Spleen (tissue), 11 donors: Measurements from ENCODE around the gene SMPX. TPM values are rescaled to one million over a fixed set of nuclear protein-coding genes. Genes with fewer than 3 reads are reported as not detected.

Source experiments
- DNase-seq: peaks from one replicate; pipeline ENCODE4 v3.0.0-alpha.2; 2020
- H3K27ac ChIP-seq, 8 donors: fragments of 200-600 bp; sonication (generic) in 7 of 8; 1 replicate in 4 of 8; 2 replicates in 4 of 8; pipeline versions ENCODE4 v1.5.0 to v1.8.0; 2016 to 2021; ENCODE audit warnings: inconsistent platforms in 4 of 8, mild to moderate bottlenecking in 4 of 8, moderate library complexity in 1 of 8
- H3K27me3 ChIP-seq, 7 donors: fragments of 200-600 bp; sonication (generic) in 6 of 7; replicated peaks in 1 of 7; 1 replicate in 4 of 7; 2 replicates in 3 of 7; pipeline versions ENCODE4 v1.5.0 to v1.8.0; 2016 to 2021; ENCODE audit warnings: inconsistent platforms in 3 of 7, mild to moderate bottlenecking in 1 of 7
- H3K36me3 ChIP-seq, 6 donors: fragments of 200-600 bp; sonication (generic) in 5 of 6; 1 replicate in 4 of 6; 2 replicates in 2 of 6; pipeline versions ENCODE4 v1.5.0 to v1.8.0; 2016 to 2021; ENCODE audit warnings: inconsistent platforms in 2 of 6
- H3K4me1 ChIP-seq, 6 donors: fragments of 200-600 bp; sonication (generic) in 5 of 6; 1 replicate in 3 of 6; 2 replicates in 3 of 6; pipeline versions ENCODE4 v1.5.0 to v1.8.0; 2016 to 2021; ENCODE audit warnings: inconsistent platforms in 3 of 6
- H3K4me3 ChIP-seq, 8 donors: fragments of 200-600 bp; sonication (generic) in 7 of 8; 1 replicate in 4 of 8; 2 replicates in 4 of 8; pipeline versions ENCODE4 v1.5.0 to v1.8.0; 2016 to 2021; ENCODE audit warnings: inconsistent platforms in 4 of 8, mild to moderate bottlenecking in 4 of 8, moderate library complexity in 2 of 8
- H3K9me3 ChIP-seq, 8 donors: fragments of 200-600 bp; sonication (generic) in 7 of 8; 1 replicate in 4 of 8; 2 replicates in 4 of 8; pipeline versions ENCODE4 v1.5.0 to v1.8.0; 2016 to 2021; ENCODE audit warnings: inconsistent platforms in 4 of 8
- POLR2A ChIP-seq, 3 donors: fragments of 450-650 bp; IDR thresholded peaks; one replicate each; pipeline ENCODE4 v1.5.1; 2017; ENCODE audit warnings: antibody characterized with exemption in 3 of 3, mild to moderate bottlenecking in 1 of 3
- POLR2AphosphoS5 ChIP-seq, 3 donors: sonication (generic); formaldehyde crosslinking; IDR thresholded peaks; one replicate each; pipeline ENCODE4 v1.5.1; 2017; ENCODE audit warnings: antibody characterized with exemption in 3 of 3
- WGBS, 5 donors: extraction: QIAGEN DNeasy Blood & Tissue Kit in 3 of 5; methylation state at CpG; one replicate each; pipeline versions ENCODE4 v1.1.5 to v1.1.7; 2013 to 2018; 5-methylcytosine and 5-hydroxymethylcytosine counted together
- intact Hi-C: fragments of 100-400 bp; cut with DNase I; formaldehyde crosslinking; loops from one replicate; pipeline ENCODE4 v1.15.0; 2023; ENCODE audit warnings: low total_unique reads
- polyA plus RNA-seq, 3 donors: library from polyadenylated mRNA; stranded (reverse); fragments of 200-250 nt; gene quantifications; one replicate each; pipeline ENCODE4 v1.2.1, GENCODE V29; 2013
- total RNA-seq, 7 donors: library from RNA; depleted of rRNA in 3 of 7; stranded (reverse); fragments of >200 nt in 3 of 7; fragmentation: NEBNext Ultra II Directional in 4 of 7; extraction: Animal tissue kit (Norgen Biotek cat#: 25700) in 4 of 7; gene quantifications; one replicate each; pipeline versions ENCODE4 v1.1.0 to v1.2.1, GENCODE V29; 2016 to 2021
- TF ChIP-seq, protein P1 (sequence below), 11 experiments: fragments of 200-600 bp in 7 of 11; fragments of 450-650 bp in 4 of 11; sonication (generic) in 4 of 11; IDR thresholded peaks in 8 of 11; conservative IDR thresholded peaks in 3 of 11; 1 replicate in 7 of 11; 2 replicates in 4 of 11; pipeline versions ENCODE4 v1.4.0 to v1.8.0; 2016 to 2021; ENCODE audit warnings: antibody characterized with exemption in 11 of 11, inconsistent platforms in 4 of 11, mild to moderate bottlenecking in 1 of 11
- donor health status: healthy with polysubstance abuse.
- donor health status: DM: no; HTN: no; CAD: no; lungs with moderate emphysema.
- donor health status: DM: no; HTN: no; CAD: no.
- donor health status: Bipolar disorder and iron deficiency.
- donor health status: healthy.
- donor health status: DM: no; HTN: no; CAD: no.
- donor health status: DM: yes; HTN: yes; CAD: no.

The SMPX gene
- total and polyA plus RNA-seq, 10 donors = 0.15 TPM; not detected in 9

DNA sequence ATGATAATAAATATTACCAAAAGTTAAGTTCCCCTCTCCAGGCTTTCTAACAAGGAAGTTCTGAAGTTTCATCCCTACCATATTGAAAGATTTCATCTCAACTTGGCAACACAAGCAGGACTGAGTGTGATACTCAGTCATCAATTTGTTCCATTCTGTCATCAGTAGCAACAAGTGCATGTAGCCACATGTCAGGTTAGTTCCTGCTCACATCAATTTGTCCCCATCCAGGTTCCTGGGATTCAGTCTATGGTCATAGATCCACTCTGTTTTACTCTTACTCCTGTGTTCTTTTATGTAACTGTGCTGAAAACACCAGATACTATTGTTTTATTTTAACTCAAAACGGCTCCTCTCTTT is 22.2 kb downstream of the SMPX start:
- TF ChIP-seq POLR2A (IDR thresholded peaks at IDR 0.05) = no peak
- no peak for TF ChIP-seq POLR2AphosphoS5 (IDR thresholded peaks at IDR 0.05)
- TF ChIP-seq, protein P1, sequence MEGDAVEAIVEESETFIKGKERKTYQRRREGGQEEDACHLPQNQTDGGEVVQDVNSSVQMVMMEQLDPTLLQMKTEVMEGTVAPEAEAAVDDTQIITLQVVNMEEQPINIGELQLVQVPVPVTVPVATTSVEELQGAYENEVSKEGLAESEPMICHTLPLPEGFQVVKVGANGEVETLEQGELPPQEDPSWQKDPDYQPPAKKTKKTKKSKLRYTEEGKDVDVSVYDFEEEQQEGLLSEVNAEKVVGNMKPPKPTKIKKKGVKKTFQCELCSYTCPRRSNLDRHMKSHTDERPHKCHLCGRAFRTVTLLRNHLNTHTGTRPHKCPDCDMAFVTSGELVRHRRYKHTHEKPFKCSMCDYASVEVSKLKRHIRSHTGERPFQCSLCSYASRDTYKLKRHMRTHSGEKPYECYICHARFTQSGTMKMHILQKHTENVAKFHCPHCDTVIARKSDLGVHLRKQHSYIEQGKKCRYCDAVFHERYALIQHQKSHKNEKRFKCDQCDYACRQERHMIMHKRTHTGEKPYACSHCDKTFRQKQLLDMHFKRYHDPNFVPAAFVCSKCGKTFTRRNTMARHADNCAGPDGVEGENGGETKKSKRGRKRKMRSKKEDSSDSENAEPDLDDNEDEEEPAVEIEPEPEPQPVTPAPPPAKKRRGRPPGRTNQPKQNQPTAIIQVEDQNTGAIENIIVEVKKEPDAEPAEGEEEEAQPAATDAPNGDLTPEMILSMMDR (IDR thresholded peaks at IDR 0.05 in 8 of 11, conservative IDR thresholded peaks at IDR 0.05 in 3 of 11) = no peak
- no peaks in the 10 kb centered on the region for H3K4me1 ChIP-seq
- WGBS, 5 donors = 62 to 91% (median 79%) methylated on average over 1 of the region's 1 CpG
- H3K27me3 ChIP-seq = peaks cover 0 to 24% (median 0%) of the 10 kb centered on the region in 7 donors
- DNase-seq = no peak
- no peaks in the 10 kb centered on the region for H3K9me3 ChIP-seq
- H3K27ac ChIP-seq = no peak overlapping the region
- intact Hi-C loops = no loop called here
- H3K36me3 ChIP-seq = no peaks in the 10 kb centered on the region
- H3K4me3 ChIP-seq = no peak overlapping the region

DNA sequence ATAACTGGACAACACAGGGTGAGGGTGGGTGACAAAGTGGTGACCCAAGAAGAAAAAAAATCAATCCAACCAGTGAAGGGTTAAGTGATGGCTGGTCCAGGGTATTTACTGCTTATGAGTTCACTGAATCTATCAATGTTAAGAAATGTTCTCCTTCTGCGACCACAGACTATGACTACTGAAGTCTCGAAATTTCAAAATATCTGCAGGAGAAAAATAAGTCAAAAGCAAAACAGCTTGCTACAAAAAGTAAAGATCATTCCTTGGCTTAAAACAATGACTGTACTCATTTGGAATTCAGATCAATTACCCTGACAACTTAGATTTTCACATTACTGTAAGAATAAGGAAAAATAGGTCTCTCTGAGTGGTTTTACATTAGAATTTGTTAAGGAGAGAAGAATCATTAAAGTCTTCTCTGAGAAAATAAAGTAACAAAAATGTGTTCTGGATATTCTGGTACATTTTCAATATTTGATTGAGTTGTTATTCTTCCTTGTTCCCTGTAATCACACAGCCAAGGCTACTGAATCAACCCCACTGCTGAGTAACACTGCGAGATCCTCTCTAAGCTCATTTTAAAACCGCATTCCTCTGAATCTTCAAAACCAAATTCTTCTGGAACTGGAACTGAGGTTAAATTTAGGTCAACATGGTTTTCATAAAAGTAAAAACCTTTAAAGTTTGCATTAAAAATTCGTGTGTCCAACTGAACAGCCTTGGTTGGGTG is 22.7 kb downstream of the SMPX start:
- H3K27ac ChIP-seq = no peak overlapping the region
- intact Hi-C loops = no loop called here
- H3K4me3 ChIP-seq = no peak overlapping the region
- 38 to 80% (median 55%) methylated on average over 5 of the region's 5 CpGs for WGBS, 5 donors
- no peaks in the 10 kb centered on the region for H3K4me1 ChIP-seq
- H3K9me3 ChIP-seq = no peaks in the 10 kb centered on the region
- no peaks in the 10 kb centered on the region for H3K36me3 ChIP-seq
- no peak for DNase-seq
- TF ChIP-seq POLR2A (IDR thresholded peaks at IDR 0.05) (no peak), POLR2AphosphoS5 (IDR thresholded peaks at IDR 0.05) (no peak)
- TF ChIP-seq, protein P1 (IDR thresholded peaks at IDR 0.05 in 8 of 11, conservative IDR thresholded peaks at IDR 0.05 in 3 of 11) = no peak
- peaks cover 0 to 24% (median 0%) of the 10 kb centered on the region in 7 donors for H3K27me3 ChIP-seq

DNA sequence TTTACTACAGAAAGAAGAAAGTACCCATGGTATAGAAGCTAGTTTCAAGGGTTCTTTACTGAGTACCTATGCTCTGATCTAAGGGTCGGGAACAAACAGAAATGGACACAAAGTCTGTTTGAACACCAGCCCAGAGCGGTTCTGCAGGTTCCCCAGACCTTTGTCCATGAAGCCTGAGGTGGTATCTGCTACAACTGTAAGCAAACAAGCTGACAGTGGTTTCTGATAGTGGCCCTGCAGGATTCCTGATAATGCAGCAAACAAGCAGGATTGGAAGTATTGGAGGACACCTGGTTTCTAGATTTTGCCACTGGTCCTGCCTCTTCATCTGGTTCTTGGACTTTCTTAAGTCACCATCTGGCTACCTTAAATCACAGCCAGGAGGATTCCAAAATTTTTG is 23.7 kb downstream of the SMPX start:
- Histone ChIP-seq H3K9me3 (no peaks in the 10 kb centered on the region), H3K4me3 (no peak overlapping the region), H3K27me3 (peaks cover 0 to 23% (median 0%) of the 10 kb centered on the region in 7 donors), H3K36me3 (no peaks in the 10 kb centered on the region), H3K27ac (no peak overlapping the region), H3K4me1 (no peaks in the 10 kb centered on the region)
- no peak for TF ChIP-seq POLR2AphosphoS5 (IDR thresholded peaks at IDR 0.05)
- no peak for TF ChIP-seq POLR2A (IDR thresholded peaks at IDR 0.05)
- TF ChIP-seq, protein P1 (IDR thresholded peaks at IDR 0.05 in 8 of 11, conservative IDR thresholded peaks at IDR 0.05 in 3 of 11) = no peak
- WGBS, 5 donors = 46 to 94% (median 71%) methylated on average over 2 of the region's 2 CpGs
- no peak for DNase-seq
- intact Hi-C loops = no loop called here

DNA sequence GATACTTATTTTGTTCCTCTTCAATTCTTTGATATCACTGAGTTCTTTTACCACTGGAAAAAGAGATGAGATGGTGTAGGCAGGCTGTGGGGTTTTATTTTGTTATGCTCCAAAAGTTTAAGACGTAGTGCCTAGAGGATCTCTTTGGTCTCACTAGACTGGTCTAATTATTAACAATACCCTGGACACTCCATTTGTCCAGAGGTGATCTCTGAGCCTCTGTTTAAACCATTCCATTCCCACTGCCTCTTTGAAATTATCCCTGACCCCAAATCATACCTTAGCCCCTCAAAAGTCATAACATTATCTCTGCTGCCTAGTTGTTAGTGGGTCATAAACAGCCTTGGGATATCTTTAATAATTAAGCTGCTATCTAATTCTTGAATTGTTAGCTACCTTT is 24.2 kb downstream of the SMPX start:
- 57 to 92% (median 90%) methylated on average over 1 of the region's 1 CpG for WGBS, 5 donors
- H3K36me3 ChIP-seq = no peaks in the 10 kb centered on the region
- DNase-seq = no peak
- H3K4me1 ChIP-seq = no peaks in the 10 kb centered on the region
- TF ChIP-seq, protein P1 (IDR thresholded peaks at IDR 0.05 in 8 of 11, conservative IDR thresholded peaks at IDR 0.05 in 3 of 11) = no peak
- TF ChIP-seq POLR2AphosphoS5 (IDR thresholded peaks at IDR 0.05) = no peak
- H3K27ac ChIP-seq = no peak overlapping the region
- H3K27me3 ChIP-seq = peaks cover 0 to 19% (median 0%) of the 10 kb centered on the region in 7 donors
- H3K9me3 ChIP-seq = no peaks in the 10 kb centered on the region
- no peak overlapping the region for H3K4me3 ChIP-seq
- intact Hi-C loops = no loop called here
